Measurements from ENCODE around the gene APOL4.

The APOL4 gene

DNA sequence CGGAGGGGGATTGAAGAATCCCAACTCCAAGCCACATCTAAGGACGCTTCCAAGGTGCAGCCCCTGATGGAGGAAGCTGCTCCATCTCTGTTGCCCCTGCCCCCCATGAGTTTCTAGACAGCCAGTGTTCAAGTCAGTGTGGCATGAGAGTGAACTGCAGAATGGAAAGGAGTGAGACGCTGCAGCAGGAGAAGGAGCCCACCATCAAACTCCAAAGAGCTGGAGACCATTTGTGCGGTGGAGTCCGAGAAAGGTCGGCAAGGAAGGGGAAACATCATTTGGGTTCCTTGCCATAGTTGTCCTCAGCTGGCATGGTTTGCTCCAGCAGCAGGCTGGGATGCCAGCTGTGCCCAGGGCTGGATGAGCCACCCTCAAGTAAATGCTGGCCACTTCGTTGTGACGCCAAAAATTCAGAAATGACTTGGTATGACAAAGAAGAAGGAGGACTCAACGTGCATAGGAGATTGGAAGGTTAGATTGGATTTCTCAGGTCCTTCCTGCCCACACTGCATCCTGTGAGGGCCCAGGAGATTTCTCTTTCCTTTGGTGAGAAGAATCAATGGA lies 21.4 kb upstream of the APOL4 start:
- TF ChIP-seq, protein P1, sequence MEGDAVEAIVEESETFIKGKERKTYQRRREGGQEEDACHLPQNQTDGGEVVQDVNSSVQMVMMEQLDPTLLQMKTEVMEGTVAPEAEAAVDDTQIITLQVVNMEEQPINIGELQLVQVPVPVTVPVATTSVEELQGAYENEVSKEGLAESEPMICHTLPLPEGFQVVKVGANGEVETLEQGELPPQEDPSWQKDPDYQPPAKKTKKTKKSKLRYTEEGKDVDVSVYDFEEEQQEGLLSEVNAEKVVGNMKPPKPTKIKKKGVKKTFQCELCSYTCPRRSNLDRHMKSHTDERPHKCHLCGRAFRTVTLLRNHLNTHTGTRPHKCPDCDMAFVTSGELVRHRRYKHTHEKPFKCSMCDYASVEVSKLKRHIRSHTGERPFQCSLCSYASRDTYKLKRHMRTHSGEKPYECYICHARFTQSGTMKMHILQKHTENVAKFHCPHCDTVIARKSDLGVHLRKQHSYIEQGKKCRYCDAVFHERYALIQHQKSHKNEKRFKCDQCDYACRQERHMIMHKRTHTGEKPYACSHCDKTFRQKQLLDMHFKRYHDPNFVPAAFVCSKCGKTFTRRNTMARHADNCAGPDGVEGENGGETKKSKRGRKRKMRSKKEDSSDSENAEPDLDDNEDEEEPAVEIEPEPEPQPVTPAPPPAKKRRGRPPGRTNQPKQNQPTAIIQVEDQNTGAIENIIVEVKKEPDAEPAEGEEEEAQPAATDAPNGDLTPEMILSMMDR (IDR thresholded peaks at IDR 0.05; ENCODE audit: insufficient read depth, missing control alignments) = no peak
- FAIRE-seq (no peak), DNase-seq (ENCODE audit: insufficient read length, low spot score) (no peak)

DNA sequence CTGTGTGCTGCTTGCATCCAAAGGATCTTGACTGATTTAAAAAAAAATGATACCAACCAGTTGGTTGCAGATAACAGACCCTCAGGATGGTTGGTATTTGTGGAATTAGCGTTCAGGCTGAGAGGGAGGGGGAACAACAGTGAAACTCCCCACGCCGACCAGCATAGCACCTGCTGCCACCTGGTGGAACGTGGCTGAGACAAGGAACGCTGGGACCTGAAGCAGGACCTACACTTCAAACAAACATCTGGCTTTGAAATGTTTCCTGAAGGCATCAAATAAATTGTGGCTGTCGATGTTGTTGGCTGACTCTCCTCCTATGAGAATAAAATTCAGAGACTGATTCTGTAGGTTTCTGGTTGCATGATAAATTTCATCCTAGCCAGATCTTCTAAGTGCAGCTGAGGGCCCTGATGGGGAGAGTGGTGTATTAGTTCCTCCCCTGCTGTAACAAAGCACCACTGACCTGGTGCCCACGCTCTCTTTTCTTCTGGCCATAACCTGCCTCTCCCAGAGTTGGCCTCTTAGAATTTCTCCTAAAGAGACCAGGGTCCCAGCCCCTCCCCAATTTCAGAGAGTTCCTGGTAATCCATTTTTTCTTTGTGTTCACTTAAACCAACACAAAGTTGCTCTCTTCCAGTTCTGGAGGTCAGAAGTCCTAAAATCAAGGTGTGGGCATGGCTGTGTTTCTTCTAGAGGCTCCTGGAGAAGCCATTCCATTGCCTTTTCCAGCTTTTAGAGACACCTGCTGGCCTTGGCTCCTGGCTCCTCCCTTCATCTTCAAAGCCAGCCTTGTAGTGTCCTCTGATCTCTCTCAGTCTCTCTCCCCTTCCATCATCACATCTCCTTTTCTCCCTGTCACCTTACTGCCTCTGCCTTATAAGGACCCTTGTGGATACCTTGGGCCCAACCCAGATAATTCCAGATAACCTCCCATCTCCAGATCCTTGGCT lies 20.5 kb upstream of the APOL4 start:
- TF ChIP-seq, protein P1 (IDR thresholded peaks at IDR 0.05; ENCODE audit: insufficient read depth, missing control alignments) = peak; percentile 44
- no peak for DNase-seq (ENCODE audit: insufficient read length, low spot score)
- FAIRE-seq = no peak

DNA sequence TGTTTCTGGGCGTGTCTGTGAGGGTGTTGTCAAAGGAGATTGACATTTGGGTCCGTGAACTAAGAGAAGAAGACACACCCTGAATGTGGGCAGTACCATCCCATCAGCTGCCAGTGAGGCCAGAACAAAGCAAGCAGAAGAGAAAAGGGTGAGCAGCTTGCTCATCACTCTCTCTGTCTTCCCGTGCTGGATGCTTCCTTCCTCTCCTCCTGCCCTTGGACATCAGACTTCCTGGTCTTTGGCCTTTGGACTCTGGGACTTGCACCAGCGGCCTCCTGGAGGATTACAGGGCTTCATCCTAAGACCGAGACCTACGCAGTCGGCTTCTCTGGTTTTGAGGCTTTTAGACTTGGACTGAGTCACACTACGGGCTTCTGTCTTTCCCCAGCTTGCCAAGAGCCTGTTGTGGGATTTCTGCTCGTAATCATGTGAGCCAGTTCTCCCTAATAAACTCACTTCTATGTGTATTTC lies 18.9 kb upstream of the APOL4 start:
- DNase-seq (ENCODE audit: insufficient read length, low spot score) (no peak), FAIRE-seq (no peak)
- TF ChIP-seq, protein P1 (IDR thresholded peaks at IDR 0.05; ENCODE audit: insufficient read depth, missing control alignments) = no peak

DNA sequence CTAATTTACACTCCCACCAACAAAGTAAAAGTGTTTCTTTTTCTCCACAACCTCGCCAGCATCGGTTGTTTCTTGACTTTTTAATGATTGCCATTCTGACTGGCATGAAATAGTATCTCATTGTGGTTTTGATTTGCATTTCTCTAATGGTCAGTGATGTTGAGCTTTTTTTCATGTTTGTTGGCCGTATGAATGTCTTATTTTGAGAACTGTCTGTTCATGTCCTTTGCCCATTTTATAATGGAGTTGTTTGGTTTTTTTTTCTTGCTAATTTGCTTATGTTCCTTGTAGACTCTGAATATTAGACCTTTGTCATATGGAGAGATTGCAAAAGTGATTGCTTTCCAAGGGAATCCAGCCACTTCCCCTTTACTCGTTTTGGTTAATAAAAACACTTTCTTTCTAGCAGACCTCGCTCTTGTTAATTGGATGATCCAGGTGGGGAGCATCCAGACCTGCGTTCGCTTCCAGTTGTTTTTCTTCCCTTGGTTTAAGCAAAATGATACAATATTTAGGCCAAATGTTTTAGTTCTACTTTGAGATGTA lies 17.1 kb upstream of the APOL4 start:
- no peak for FAIRE-seq
- DNase-seq (ENCODE audit: insufficient read length, low spot score) = no peak
- TF ChIP-seq, protein P1 (IDR thresholded peaks at IDR 0.05; ENCODE audit: insufficient read depth, missing control alignments) = no peak

DNA sequence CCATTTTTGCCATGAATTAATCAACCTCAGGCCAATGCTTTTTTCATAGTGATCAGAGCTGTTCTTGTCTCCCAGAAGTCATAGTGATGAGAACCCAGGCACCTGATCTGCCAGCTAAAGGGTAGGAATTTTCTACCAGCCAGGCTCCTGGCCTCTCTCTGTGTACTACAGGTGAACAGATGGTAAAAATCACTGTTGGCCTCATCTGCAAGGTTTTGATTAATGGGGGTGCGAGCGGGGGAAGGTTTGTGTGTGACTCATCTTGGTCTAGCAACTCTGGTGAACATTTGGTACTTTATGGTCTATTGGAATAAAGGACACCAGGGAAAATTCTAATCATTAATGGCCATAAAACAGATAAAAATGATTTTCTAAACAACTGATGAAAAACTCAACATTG lies 14.4 kb upstream of the APOL4 start:
- TF ChIP-seq, protein P1 (IDR thresholded peaks at IDR 0.05; ENCODE audit: insufficient read depth, missing control alignments) = no peak
- no peak for DNase-seq (ENCODE audit: insufficient read length, low spot score)
- FAIRE-seq = no peak

DNA sequence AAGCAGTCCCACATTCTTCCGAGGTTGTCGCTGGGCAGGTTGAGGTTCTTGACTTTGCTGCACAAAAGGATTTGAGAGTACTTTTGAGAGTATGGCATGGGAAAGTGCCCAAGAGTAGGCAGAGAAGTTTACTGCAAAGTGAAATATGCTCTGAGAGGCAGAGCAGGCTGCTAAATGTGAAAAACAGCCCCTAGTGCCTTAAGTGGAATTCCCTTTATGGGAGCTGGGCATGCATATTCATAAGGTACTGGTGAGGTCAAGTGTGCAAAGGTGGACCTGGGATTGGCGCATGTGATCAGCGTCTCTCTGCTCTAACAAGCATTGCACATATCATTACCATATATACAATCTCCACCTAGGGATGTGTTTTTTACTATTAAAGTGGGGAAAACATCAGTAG lies 12.0 kb upstream of the APOL4 start:
- DNase-seq (ENCODE audit: insufficient read length, low spot score) = no peak
- no peak for FAIRE-seq
- TF ChIP-seq, protein P1 (IDR thresholded peaks at IDR 0.05; ENCODE audit: insufficient read depth, missing control alignments) = no peak

Data from D721Med (cell line).